Psoas muscle (tissue), 8 donors: Measurements from ENCODE around the gene PYGO2. TPM values are rescaled to one million over a fixed set of nuclear protein-coding genes. Genes with fewer than 3 reads are reported as not detected.
A peak's percentile ranks its signal among the peaks of the same experiment; 100 is the strongest.

ENCODE experiments used
- ATAC-seq, 4 donors: fragments of 200-7000 bp; cut with Tn5 transposase; one replicate each; pipeline ENCODE4 v1.9.1; 2020; ENCODE audit warnings: moderate library complexity in 3 of 4, mild to moderate bottlenecking in 2 of 4
- DNase-seq, 2 donors: peaks; one replicate each; pipeline ENCODE4 v3.0.0-alpha.2; 2020
- H3K27ac ChIP-seq: fragments of 200-600 bp; one replicate; pipeline ENCODE4 v1.8.0; 2022
- H3K27me3 ChIP-seq, 3 donors: fragments of 200-600 bp in 1 of 3; one replicate each; pipeline versions ENCODE4 v1.6.1 to v1.8.0; 2013 to 2022; ENCODE audit warnings: low read length in 2 of 3, mild to moderate bottlenecking in 2 of 3, moderate library complexity in 1 of 3; ENCODE audit not compliant: insufficient read depth in 3 of 3
- H3K36me3 ChIP-seq, 2 donors: fragments of 200-600 bp in 1 of 2; one replicate each; pipeline versions ENCODE4 v1.6.1 to v1.8.0; 2013 to 2022; ENCODE audit warnings: low read depth in 1 of 2, mild to moderate bottlenecking in 1 of 2, moderate library complexity in 1 of 2; ENCODE audit not compliant: insufficient read depth in 1 of 2
- H3K4me1 ChIP-seq: fragments of 200-600 bp; one replicate; pipeline ENCODE4 v1.8.0; 2022
- H3K4me3 ChIP-seq: fragments of 200-600 bp; one replicate; pipeline ENCODE4 v1.8.0; 2022; ENCODE audit warnings: mild to moderate bottlenecking
- H3K9me3 ChIP-seq: fragments of 200-600 bp; one replicate; pipeline ENCODE4 v1.8.0; 2022
- WGBS, 3 donors: extraction: QIAGEN DNeasy Blood & Tissue Kit; methylation state at CpG; one replicate each; pipeline versions ENCODE4 v1.1.6 to v1.1.7; 2013; 5-methylcytosine and 5-hydroxymethylcytosine counted together
- intact Hi-C, 2 donors: fragments of 100-400 bp; cut with DNase I; formaldehyde crosslinking; loops; one replicate each; pipeline versions ENCODE4 v1.11.0 to v1.14.2; 2022
- polyA plus RNA-seq, 3 donors: library from polyadenylated mRNA; stranded (reverse); fragments of 200-250 nt; gene quantifications; one replicate each; pipeline ENCODE4 v1.2.3, GENCODE V29; 2013
- total RNA-seq, 4 donors: library from RNA; stranded (reverse); fragmentation: NEBNext Ultra II Directional in 2 of 4; extraction: Animal tissue kit (Norgen Biotek cat#: 25700) in 2 of 4; gene quantifications; one replicate each; pipeline versions ENCODE4 v1.2.1 to v1.2.4, GENCODE V29; 2021 to 2023
- TF ChIP-seq, protein P1 (sequence below): fragments of 200-600 bp; IDR thresholded peaks from one replicate; pipeline ENCODE4 v1.8.0; 2022; ENCODE audit warnings: antibody characterized with exemption
- donor health status: healthy with polysubstance abuse.
- donor health status: DM: no; HTN: no; CAD: no; lungs with moderate emphysema.
- donor health status: Bipolar disorder and iron deficiency.
- donor health status: healthy.
- donor health status: DM: yes; HTN: yes; CAD: no.
- donor health status: DM: no; HTN: no; CAD: no.
- donor health status: DM: no; HTN: no; CAD: no.
- donor health status: DM: yes; HTN: yes; CAD: no.

Gene PYGO2
- total and polyA plus RNA-seq, 7 donors: 13.1 to 24.0 (median 16.9) TPM

DNA sequence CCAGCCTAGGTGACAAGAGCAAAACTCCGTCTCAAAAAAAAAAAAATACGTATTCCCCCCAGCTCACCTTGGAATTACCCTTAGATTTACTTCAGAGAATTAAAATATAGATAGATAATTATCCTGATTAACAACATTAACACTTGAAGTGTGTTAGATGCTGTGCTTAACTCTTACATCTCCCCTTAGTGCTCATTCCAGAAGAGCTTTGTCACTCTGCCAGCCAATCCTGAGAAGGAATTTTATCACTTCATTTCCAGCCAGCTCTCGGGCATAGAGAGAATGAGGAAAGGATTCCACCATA lies 10.6 kb upstream of the PYGO2 start:
- ATAC-seq: no peak
- Histone ChIP-seq H3K27me3 (no peaks in the 10 kb centered on the region), H3K36me3 (peaks cover 0 to 21% of the 10 kb centered on the region in 2 donors), H3K4me1 (peaks cover 54% of the 10 kb centered on the region), H3K27ac (peak overlapping the region; percentile 99), H3K9me3 (no peaks in the 10 kb centered on the region), H3K4me3 (peak overlapping the region; percentile 84)
- intact Hi-C loops: loop anchor here (5.0 kb wide), 2 partner anchors 40 to 110 kb away; no protein-coding TSS in a partner anchor
- DNase-seq: no peak
- WGBS, 3 donors: 49 to 60% (median 58%) methylated on average over 3 of the region's 3 CpGs
- TF ChIP-seq, protein P1, sequence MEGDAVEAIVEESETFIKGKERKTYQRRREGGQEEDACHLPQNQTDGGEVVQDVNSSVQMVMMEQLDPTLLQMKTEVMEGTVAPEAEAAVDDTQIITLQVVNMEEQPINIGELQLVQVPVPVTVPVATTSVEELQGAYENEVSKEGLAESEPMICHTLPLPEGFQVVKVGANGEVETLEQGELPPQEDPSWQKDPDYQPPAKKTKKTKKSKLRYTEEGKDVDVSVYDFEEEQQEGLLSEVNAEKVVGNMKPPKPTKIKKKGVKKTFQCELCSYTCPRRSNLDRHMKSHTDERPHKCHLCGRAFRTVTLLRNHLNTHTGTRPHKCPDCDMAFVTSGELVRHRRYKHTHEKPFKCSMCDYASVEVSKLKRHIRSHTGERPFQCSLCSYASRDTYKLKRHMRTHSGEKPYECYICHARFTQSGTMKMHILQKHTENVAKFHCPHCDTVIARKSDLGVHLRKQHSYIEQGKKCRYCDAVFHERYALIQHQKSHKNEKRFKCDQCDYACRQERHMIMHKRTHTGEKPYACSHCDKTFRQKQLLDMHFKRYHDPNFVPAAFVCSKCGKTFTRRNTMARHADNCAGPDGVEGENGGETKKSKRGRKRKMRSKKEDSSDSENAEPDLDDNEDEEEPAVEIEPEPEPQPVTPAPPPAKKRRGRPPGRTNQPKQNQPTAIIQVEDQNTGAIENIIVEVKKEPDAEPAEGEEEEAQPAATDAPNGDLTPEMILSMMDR: no peak

DNA sequence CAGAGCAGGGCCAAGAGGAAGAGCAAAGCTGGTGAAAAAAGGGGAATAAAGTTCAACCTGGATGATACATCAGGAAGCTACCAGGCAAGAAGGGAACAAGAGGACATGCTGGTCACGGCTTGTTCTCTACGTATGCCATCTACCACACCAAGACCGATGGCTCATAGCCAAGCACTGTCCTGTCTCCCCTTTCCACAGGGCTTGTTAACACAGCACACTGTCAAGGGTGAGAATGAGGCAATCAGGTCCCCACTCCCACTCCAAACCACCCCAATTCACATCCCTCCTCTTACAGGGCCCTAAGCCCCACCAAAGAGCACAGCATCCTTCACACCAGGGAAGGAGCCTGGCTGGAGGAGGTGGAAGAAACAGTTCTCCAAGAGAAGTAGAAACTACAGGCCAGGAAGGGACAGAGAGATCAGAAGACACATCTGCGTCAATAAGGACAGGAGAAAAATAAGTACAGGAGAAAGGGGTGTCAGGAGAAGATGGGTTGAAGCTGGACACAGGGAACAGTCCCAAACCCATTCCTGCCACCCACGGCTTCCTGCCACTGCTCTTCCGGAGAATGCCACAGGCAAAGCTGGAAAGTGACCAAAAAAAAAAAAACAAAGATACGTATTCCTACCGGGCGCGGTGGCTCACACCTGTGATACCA lies 9.9 kb upstream of the PYGO2 start:
- TF ChIP-seq, protein P1: no peak
- DNase-seq: peak in 1 of 2 donors; percentile 74
- Histone ChIP-seq H3K4me3 (peak overlapping the region; percentile 84), H3K4me1 (peaks cover 60% of the 10 kb centered on the region), H3K9me3 (no peaks in the 10 kb centered on the region), H3K36me3 (peaks cover 0 to 28% of the 10 kb centered on the region in 2 donors), H3K27me3 (no peaks in the 10 kb centered on the region), H3K27ac (peak overlapping the region; percentile 99)
- WGBS, 3 donors: 30 to 34% (median 31%) methylated on average over 10 of the region's 10 CpGs
- intact Hi-C loops: loop anchor here (5.0 kb wide), 2 partner anchors 41 to 111 kb away; no protein-coding TSS in a partner anchor
- peak in 2 of 4 donors; percentile 10 to 21 for ATAC-seq

DNA sequence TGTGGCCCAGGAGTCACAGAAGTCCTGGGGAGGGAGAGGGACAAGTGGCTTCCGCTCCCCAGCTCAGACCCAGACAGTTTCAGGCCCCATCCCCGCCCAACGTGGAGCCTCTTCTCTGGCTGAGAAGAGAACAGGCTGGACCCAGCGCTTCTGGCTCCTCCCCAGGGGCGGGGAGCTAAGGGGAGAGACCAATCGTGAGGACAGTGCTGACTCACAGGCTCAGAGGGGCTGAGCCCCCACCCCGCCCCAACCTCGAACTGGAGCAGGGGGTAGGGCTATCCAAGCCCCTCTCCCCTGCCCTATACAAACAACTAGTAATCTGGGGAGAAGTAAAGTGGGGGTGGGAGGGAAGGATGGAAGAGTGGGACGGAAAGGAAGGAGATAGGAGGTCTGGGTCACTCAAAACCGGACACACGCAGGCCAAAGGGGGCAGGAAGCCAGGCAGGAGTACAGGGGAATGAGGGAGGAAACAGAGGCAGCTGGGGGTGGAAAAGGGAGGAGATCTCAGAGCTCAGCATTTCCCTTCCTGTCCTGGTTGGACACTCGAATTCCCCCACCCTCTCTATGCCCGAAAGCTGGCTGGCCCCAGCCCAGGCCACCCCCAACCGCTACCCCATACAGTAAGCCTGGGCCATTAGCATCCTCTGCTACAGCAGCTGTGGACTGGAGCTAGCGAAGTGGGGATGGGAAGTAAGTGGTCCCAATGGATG lies 9.2 kb upstream of the PYGO2 start, which contains the start of gene SHC1:
TSS of gene SHC1 (minus strand) at position 117 of the 710 bp plus-strand sequence. CDS start 221 bp downstream, outside the sequence.
- H3K4me3 ChIP-seq: peak within 1 kb of the TSS; percentile 84
- peaks cover 0 to 35% of the 10 kb centered on the region in 2 donors for H3K36me3 ChIP-seq
- H3K27ac ChIP-seq: peak within 1 kb of the TSS; percentile 99
- H3K4me1 ChIP-seq: peaks cover 54% of the 10 kb centered on the region
- intact Hi-C loops: loop anchor here (5.0 kb wide), 2 partner anchors 42 to 112 kb away; no protein-coding TSS in a partner anchor
- ATAC-seq (peak; percentile 63 to 69 (median 66)), DNase-seq (peak; percentile 96 to 97)
- no peaks in the 10 kb centered on the region for H3K9me3 ChIP-seq
- 2 to 17% (median 8%) methylated on average over 13 to 15 of the region's 15 CpGs for WGBS, 3 donors
- no peaks in the 10 kb centered on the region for H3K27me3 ChIP-seq
- TF ChIP-seq, protein P1: no peak

DNA sequence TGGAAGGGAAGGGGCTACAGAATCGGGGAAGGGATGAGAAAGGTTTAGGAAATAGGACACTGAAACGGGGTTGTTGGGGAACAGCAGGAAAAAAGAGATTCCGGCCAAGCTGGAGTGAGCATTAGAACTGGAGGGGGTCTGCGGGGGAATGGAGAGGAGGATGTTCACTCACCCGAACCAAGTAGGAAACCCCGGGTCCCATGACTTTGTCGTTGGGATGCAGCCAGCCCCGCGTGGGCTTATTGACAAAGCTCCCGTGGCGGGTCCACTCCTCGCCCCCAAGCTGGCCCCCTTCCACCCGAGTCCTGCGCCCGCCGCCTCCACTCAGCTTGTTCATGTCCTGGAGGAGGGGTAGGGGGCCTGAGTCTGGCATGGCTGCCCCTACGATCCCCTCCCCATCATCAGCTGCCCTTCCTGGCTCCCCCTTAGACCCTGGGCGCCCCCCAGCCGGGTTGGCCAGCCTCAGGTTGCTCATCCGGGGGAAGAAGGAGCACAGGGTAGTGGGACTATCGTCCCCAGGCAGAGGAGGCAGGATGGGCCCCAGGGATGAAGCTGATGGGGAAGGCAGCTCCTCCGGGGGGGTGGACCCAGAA lies 8.4 kb upstream of the PYGO2 start:
- WGBS, 3 donors: 27 to 34% (median 32%) methylated on average over 16 to 22 of the region's 22 CpGs
- TF ChIP-seq, protein P1: no peak
- Histone ChIP-seq H3K4me1 (peaks cover 50% of the 10 kb centered on the region), H3K9me3 (no peaks in the 10 kb centered on the region), H3K36me3 (peaks cover 0 to 43% of the 10 kb centered on the region in 2 donors), H3K27me3 (no peaks in the 10 kb centered on the region), H3K4me3 (peak overlapping the region; percentile 84), H3K27ac (peak overlapping the region; percentile 99)
- DNase-seq (peak in 1 of 2 donors; percentile 46), ATAC-seq (no peak)
- intact Hi-C loops: loop anchor here (5.0 kb wide), 2 partner anchors 42 to 112 kb away; no protein-coding TSS in a partner anchor
